Natural killer cell treated with Interleukin-12 subunit alpha and Interleukin-12 subunit beta and Interleukin-15 and Interleukin-18, amount 100 ng/mL, for 72 hours (primary cell): Measurements from ENCODE around the gene LIN7C. TPM values are rescaled to one million over a fixed set of nuclear protein-coding genes. Genes with fewer than 3 reads are reported as not detected.
A peak's percentile ranks its signal among the peaks of the same experiment; 100 is the strongest.

ENCODE experiments used
- ATAC-seq, 2 donors: fragments of 150-1000 bp; cut with Tn5 transposase in 1 of 2; sonication (Bioruptor Pico), chemical (Tn5 transposase) in 1 of 2; 2 replicates each; pipeline ENCODE4 v1.10.0; 2021
- DNase-seq: peaks from one replicate; pipeline ENCODE4 v3.0.0; 2022; ENCODE audit warnings: low spot score
- H3K27ac Mint-ChIP-seq, 2 donors: 1 replicate in 1 of 2; 2 replicates in 1 of 2; pipeline ENCODE4 v1.8.0; 2022; ENCODE audit warnings: mixed read lengths in 2 of 2, mild to moderate bottlenecking in 1 of 2, moderate library complexity in 1 of 2
- H3K27me3 Mint-ChIP-seq, 2 donors: 1 replicate in 1 of 2; 2 replicates in 1 of 2; pipeline ENCODE4 v1.8.0; 2022; ENCODE audit warnings: mixed read lengths in 2 of 2
- H3K36me3 Mint-ChIP-seq: one replicate; pipeline ENCODE4 v1.8.0; 2022; ENCODE audit warnings: mixed read lengths
- H3K4me1 Mint-ChIP-seq, 2 donors: 1 replicate in 1 of 2; 2 replicates in 1 of 2; pipeline ENCODE4 v1.8.0; 2022; ENCODE audit warnings: low read depth in 2 of 2, mixed read lengths in 2 of 2, mild to moderate bottlenecking in 1 of 2
- H3K4me3 Mint-ChIP-seq: one replicate; pipeline ENCODE4 v1.8.0; 2022; ENCODE audit warnings: mixed read lengths
- H3K9me3 Mint-ChIP-seq: 2 replicates; pipeline ENCODE4 v1.8.0; 2022; ENCODE audit warnings: mixed read lengths
- total RNA-seq, 2 donors: library from RNA; stranded (reverse); gene quantifications; one replicate each; pipeline ENCODE4 v1.2.3, GENCODE V29; 2022

Gene LIN7C, protein sequence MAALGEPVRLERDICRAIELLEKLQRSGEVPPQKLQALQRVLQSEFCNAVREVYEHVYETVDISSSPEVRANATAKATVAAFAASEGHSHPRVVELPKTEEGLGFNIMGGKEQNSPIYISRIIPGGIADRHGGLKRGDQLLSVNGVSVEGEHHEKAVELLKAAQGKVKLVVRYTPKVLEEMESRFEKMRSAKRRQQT
- 10 to 100 TPM; 17.5 to 20.5 TPM for total RNA-seq

DNA sequence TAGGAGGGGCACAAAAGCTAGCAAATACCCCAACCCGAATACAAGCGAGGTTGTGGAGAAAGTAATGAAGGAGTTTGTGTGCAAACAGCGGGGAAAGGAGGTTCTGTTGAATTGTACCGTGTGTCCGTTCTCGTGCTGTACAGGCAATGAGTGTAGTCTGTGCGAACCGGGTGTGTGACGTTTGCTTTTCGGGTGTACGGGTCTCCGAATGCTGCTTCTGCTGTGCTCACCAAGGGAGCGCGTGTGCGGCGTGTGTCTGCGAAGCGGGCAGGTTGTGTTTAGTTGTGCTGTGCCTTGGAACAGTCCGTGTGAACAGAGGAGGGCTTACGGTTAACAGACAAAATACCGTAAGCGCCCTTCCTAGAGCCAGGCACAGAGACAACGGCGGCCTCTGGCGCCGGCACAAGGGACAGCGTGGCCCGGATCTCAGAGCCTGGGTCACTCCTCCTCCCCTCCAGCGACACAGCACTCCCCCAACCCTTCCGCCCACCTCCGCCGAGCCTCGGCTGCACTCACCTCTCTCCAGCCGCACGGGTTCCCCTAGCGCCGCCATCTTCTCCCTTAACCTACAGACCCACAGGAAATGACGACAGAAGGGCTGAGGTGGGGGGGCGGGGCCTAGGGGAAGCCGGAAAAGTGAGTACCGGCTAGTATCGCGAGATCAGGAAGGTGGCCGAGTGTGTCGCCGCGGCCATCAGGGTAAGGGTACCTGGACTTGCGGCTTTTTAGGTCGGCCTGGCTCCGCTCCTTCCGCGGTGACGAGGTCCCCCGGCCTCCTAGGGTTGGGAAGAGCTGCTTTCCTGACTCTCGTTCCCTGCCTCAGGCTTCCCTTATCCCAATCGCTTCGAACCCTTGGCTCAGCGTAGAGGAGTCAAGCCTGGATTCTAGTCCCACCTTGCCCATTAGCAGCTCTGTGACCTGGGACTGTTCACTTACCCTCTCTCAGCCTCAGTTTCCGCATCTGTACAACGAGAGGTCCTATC, at the start of gene LIN7C:
TSS of gene LIN7C (minus strand) at position 570 of the 983 bp plus-strand sequence. CDS start at position 553, 17 bp downstream.
- Mint-ChIP-seq H3K36me3 (peaks cover 9% of the 10 kb centered on the region), H3K4me1 (peaks cover 31 to 33% of the 10 kb centered on the region in 2 donors), H3K27ac (peak within 1 kb of the TSS; percentile 94 to 96), H3K27me3 (no peaks in the 10 kb centered on the region), H3K9me3 (no peaks in the 10 kb centered on the region), H3K4me3 (peak within 1 kb of the TSS; percentile 99)
- DNase-seq: peak; percentile 94
- ATAC-seq: peak; percentile 97 to 99

DNA sequence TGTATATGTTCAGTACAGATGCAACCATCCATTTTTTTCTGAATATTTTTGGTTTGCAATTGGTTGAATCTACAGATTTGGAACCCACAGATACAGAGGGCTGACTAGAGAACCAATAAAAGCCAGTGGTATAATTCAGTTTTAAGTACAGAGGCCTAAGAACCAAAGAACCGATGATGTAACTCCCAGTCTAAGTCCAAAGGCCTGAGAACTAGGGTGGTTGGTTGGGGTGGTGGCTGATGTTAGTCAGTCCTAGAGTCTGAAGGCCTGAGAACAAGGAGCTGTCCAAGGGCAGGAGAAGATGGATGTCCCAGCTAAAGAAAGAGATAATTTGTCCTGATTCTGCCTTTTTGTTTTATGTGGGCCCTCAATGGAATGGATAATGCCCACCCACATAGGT, 48.7 kb upstream of the LIN7C start:
- H3K27me3 Mint-ChIP-seq: no peaks in the 10 kb centered on the region
- ATAC-seq: no peak
- no peak for DNase-seq

GRCh38 chr11:27553186-27553585, 46.6 kb upstream of the LIN7C start:
- DNase-seq (no peak), ATAC-seq (no peak)
- Mint-ChIP-seq H3K4me1 (no peaks in the 10 kb centered on the region), H3K27me3 (no peaks in the 10 kb centered on the region), H3K9me3 (peaks cover 9% of the 10 kb centered on the region), H3K4me3 (no peak overlapping the region), H3K27ac (no peak overlapping the region), H3K36me3 (no peaks in the 10 kb centered on the region)

More for the DNA sequence above, 48.7 kb upstream of the LIN7C start:
- no peaks in the 10 kb centered on the region for H3K4me1 Mint-ChIP-seq
- H3K36me3 Mint-ChIP-seq: no peaks in the 10 kb centered on the region
- H3K9me3 Mint-ChIP-seq: peaks cover 16% of the 10 kb centered on the region
- H3K27ac Mint-ChIP-seq: no peak overlapping the region
- no peak overlapping the region for H3K4me3 Mint-ChIP-seq

- no peak for ATAC-seq
- no peaks in the 10 kb centered on the region for H3K4me1 Mint-ChIP-seq
- no peak overlapping the region for H3K4me3 Mint-ChIP-seq
- H3K9me3 Mint-ChIP-seq: peaks cover 9% of the 10 kb centered on the region
- no peaks in the 10 kb centered on the region for H3K36me3 Mint-ChIP-seq
- DNase-seq: no peak
- H3K27ac Mint-ChIP-seq: no peak overlapping the region
- H3K27me3 Mint-ChIP-seq: no peaks in the 10 kb centered on the region
Observed at GRCh38 chr11:27552341-27552740, 45.8 kb upstream of the LIN7C start.

DNA sequence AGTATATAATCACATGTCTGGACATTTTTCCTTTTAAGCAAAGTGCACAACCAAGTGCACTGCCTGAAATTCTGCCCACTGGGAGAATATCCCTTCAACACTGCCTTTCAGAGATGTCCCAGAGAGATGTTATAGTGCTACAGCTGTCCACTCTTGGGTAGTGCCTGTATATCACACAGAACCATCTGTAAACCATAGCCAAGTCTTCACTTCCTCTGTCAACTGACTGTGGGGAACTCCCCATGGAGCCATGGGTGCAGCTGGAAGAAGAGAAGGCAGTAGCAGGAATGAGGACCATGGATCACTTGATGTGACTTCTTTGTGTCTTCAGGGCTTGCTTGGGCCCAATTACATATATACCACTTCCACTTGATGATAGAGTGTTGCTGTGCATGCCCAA, 44.6 kb upstream of the LIN7C start:
- no peak overlapping the region for H3K27ac Mint-ChIP-seq
- no peaks in the 10 kb centered on the region for H3K27me3 Mint-ChIP-seq
- peaks cover 9% of the 10 kb centered on the region for H3K9me3 Mint-ChIP-seq
- DNase-seq (no peak), ATAC-seq (no peak)
- H3K4me3 Mint-ChIP-seq: no peak overlapping the region
- H3K36me3 Mint-ChIP-seq: no peaks in the 10 kb centered on the region
- H3K4me1 Mint-ChIP-seq: no peaks in the 10 kb centered on the region

GRCh38 chr11:27545946-27546345, 39.4 kb upstream of the LIN7C start:
- Mint-ChIP-seq H3K27ac (no peak overlapping the region), H3K27me3 (no peaks in the 10 kb centered on the region)

DNA sequence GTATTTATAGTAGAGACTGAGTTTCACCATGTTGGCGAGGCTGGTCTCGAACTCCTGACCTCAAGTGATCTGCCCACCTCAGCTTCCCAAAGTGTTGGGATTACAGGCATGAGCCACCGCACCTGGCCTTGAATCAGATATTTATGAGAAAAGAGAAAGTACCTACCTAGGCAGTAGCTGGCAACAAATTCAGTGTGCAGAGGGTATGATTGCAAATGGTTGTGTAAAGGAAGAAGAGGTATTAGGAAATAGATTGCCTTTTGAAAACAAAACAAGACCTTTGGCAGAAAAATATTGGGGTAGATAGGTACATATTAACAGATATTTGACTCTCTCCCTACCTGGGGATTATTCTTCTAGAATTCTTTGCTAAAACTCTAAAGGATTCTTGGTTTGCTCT, 38.5 kb upstream of the LIN7C start:
- H3K36me3 Mint-ChIP-seq: no peaks in the 10 kb centered on the region
- no peak overlapping the region for H3K27ac Mint-ChIP-seq
- no peaks in the 10 kb centered on the region for H3K27me3 Mint-ChIP-seq
- peaks cover 3% of the 10 kb centered on the region for H3K9me3 Mint-ChIP-seq
- DNase-seq: no peak
- no peaks in the 10 kb centered on the region for H3K4me1 Mint-ChIP-seq
- ATAC-seq: no peak
- no peak overlapping the region for H3K4me3 Mint-ChIP-seq

More at GRCh38 chr11:27545946-27546345, 39.4 kb upstream of the LIN7C start:
- Mint-ChIP-seq H3K9me3 (peaks cover 4% of the 10 kb centered on the region), H3K4me3 (no peak overlapping the region), H3K36me3 (no peaks in the 10 kb centered on the region), H3K4me1 (no peaks in the 10 kb centered on the region)
- ATAC-seq: no peak
- DNase-seq: no peak

GRCh38 chr11:27541790-27542189, 35.2 kb upstream of the LIN7C start:
- H3K4me3 Mint-ChIP-seq: no peak overlapping the region
- H3K36me3 Mint-ChIP-seq: peaks cover 4% of the 10 kb centered on the region
- no peaks in the 10 kb centered on the region for H3K4me1 Mint-ChIP-seq
- no peaks in the 10 kb centered on the region for H3K9me3 Mint-ChIP-seq
- H3K27me3 Mint-ChIP-seq: peaks cover 0 to 6% of the 10 kb centered on the region in 2 donors
- ATAC-seq (no peak), DNase-seq (no peak)
- H3K27ac Mint-ChIP-seq: no peak overlapping the region

GRCh38 chr11:27540051-27540450, 33.5 kb upstream of the LIN7C start:
- H3K4me3 Mint-ChIP-seq: no peak overlapping the region
- H3K4me1 Mint-ChIP-seq: no peaks in the 10 kb centered on the region
- peaks cover 4% of the 10 kb centered on the region for H3K36me3 Mint-ChIP-seq
- DNase-seq (no peak), ATAC-seq (no peak)
- H3K27ac Mint-ChIP-seq: no peak overlapping the region
- no peaks in the 10 kb centered on the region for H3K9me3 Mint-ChIP-seq
- H3K27me3 Mint-ChIP-seq: peaks cover 7 to 20% of the 10 kb centered on the region in 2 donors

GRCh38 chr11:27535103-27535502, 28.5 kb upstream of the LIN7C start:
- Mint-ChIP-seq H3K4me3 (no peak overlapping the region), H3K27ac (no peak overlapping the region), H3K9me3 (no peaks in the 10 kb centered on the region), H3K27me3 (peaks cover 15 to 31% of the 10 kb centered on the region in 2 donors), H3K4me1 (no peaks in the 10 kb centered on the region), H3K36me3 (peaks cover 4% of the 10 kb centered on the region)
- no peak for DNase-seq
- ATAC-seq: no peak

GRCh38 chr11:27532652-27533325, 26.2 kb upstream of the LIN7C start:
- Mint-ChIP-seq H3K36me3 (no peaks in the 10 kb centered on the region), H3K9me3 (no peaks in the 10 kb centered on the region)

DNA sequence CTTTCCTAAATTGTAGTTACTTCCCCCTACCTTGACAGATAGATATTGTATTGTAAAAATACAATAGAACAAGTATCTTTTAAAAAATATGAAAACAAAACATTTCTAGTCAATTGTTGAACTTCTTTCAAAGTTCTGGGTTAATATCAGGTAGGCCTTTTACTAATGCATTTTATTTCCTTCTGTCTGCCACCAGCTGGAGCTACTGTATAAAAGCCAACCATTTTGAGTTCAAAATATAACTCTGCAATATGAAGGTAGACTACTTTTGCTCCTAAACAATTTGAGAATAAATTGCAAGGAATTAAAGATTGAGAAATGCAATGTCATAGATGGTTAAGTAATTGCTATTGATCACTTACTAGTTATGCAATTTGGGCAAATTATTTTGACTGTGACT, 22.1 kb upstream of the LIN7C start:
- Mint-ChIP-seq H3K9me3 (no peaks in the 10 kb centered on the region), H3K4me1 (no peaks in the 10 kb centered on the region), H3K4me3 (no peak overlapping the region), H3K36me3 (no peaks in the 10 kb centered on the region), H3K27ac (no peak overlapping the region), H3K27me3 (peaks cover 3 to 10% of the 10 kb centered on the region in 2 donors)
- ATAC-seq (no peak), DNase-seq (no peak)

More at GRCh38 chr11:27532652-27533325, 26.2 kb upstream of the LIN7C start:
- no peak for DNase-seq
- no peak overlapping the region for H3K4me3 Mint-ChIP-seq
- no peaks in the 10 kb centered on the region for H3K4me1 Mint-ChIP-seq
- H3K27me3 Mint-ChIP-seq: peaks cover 15 to 25% of the 10 kb centered on the region in 2 donors
- no peak overlapping the region for H3K27ac Mint-ChIP-seq
- ATAC-seq: peak in 1 of 2 donors; percentile 33

GRCh38 chr11:27526535-27526934, 20.0 kb upstream of the LIN7C start:
- DNase-seq: no peak
- Mint-ChIP-seq H3K27ac (no peak overlapping the region), H3K4me3 (no peak overlapping the region), H3K9me3 (no peaks in the 10 kb centered on the region), H3K4me1 (no peaks in the 10 kb centered on the region), H3K36me3 (no peaks in the 10 kb centered on the region), H3K27me3 (peaks cover 0 to 5% of the 10 kb centered on the region in 2 donors)
- no peak for ATAC-seq
